Measurements from ENCODE around the gene RNF14. TPM values are rescaled to one million over a fixed set of nuclear protein-coding genes. Genes with fewer than 3 reads are reported as not detected.

The RNF14 gene
- total RNA-seq, 2 experiments from 2014 or later = 32.5 to 35.7 TPM

DNA sequence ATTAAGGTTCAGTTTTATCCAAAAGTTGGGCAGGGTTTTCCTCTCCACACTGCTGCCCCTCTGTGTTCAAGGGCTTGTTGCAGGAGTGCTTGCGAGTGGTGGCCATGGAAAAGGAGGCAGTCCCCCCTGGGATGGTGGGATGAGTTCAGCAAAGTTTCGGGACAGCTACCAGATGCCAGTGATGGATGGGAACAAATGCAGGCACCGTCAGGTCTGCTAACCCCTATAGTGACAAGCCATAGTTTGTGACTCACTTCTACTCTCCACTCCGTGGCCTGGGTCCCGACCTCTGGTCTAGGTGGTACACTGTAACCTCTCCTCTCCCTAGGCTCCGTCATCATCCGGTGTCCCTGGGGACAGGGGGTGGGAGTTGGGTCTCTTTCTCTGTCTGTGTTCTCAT, 3.8 kb upstream of the RNF14 start:
- Mint-ChIP-seq H3K4me1 (peaks cover 37% of the 10 kb centered on the region), H3K27ac (no peak overlapping the region), H3K36me3 (ENCODE audit: low read depth) (peaks cover 7% of the 10 kb centered on the region), H3K27me3 (no peaks in the 10 kb centered on the region), H3K9me3 (no peaks in the 10 kb centered on the region), H3K4me3 (no peak overlapping the region)
- ChIA-PET CTCF (no interaction called here), POLR2A (no interaction called here)
- no peak for DNase-seq

DNA sequence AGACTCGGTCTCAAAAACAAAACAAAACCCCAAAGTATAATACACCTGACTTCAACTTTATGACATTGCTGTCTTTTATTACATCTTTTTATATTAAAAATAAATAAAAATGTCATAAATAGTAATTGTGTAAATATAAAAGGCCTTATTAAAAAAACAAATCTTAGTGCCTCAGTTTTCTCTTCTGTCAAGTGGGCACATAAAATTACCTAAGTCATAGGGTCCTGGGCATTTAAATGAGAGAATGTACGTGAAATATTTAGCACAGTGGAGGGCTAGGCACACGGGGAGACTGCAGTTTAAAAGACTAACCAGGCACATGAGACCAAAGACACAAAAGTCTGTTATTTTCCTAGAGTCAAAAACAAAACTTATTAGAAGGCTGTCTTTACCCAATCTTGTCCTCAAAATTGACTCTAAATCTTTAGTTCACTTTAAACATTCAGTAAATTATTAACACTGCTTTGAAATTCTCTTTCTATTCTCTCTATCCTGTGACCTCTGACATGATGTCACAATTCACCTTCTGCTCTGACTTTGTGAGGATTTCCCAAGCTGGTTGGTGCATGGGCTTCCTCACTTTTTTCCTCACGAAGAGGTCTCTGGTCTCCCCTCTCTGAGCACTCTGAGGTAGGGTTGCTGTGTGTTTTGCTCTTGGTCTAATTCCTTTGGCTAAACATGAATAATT, 2.5 kb upstream of the RNF14 start:
- DNase-seq = no peak
- H3K36me3 Mint-ChIP-seq (ENCODE audit: low read depth) = peaks cover 8% of the 10 kb centered on the region
- H3K4me1 Mint-ChIP-seq = peaks cover 34% of the 10 kb centered on the region
- H3K4me3 Mint-ChIP-seq = no peak overlapping the region
- no peaks in the 10 kb centered on the region for H3K9me3 Mint-ChIP-seq
- ChIA-PET CTCF (interaction anchor here (4.5 kb wide), 1 partner anchor 274 kb away, joined by 51 read pairs; no protein-coding TSS in a partner anchor), POLR2A (no interaction called here)
- no peak overlapping the region for H3K27ac Mint-ChIP-seq
- no peaks in the 10 kb centered on the region for H3K27me3 Mint-ChIP-seq

DNA sequence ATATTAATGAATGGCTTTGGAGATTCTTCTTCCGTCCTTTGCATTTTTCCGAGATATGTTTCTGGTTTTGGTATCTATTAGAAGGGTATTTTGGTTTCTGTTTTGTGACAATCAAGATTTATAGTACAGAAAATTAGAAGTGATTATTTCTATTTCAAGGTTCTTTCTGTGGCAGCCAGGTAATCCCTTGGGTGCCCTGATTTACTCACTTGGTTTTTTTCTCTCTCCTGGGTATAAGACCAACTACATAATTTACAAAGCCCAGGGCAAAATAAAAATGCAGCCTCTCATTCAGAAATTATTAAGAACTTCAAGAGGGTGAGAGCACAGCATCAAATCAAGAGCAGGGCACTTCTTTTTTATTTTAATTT, 2.0 kb upstream of the RNF14 start:
- no peaks in the 10 kb centered on the region for H3K27me3 Mint-ChIP-seq
- DNase-seq = no peak
- no peak overlapping the region for H3K27ac Mint-ChIP-seq
- H3K4me3 Mint-ChIP-seq = no peak overlapping the region
- H3K36me3 Mint-ChIP-seq (ENCODE audit: low read depth) = peaks cover 10% of the 10 kb centered on the region
- POLR2A ChIA-PET = no interaction called here
- H3K4me1 Mint-ChIP-seq = peaks cover 31% of the 10 kb centered on the region
- no peaks in the 10 kb centered on the region for H3K9me3 Mint-ChIP-seq
- CTCF ChIA-PET = interaction anchor here (0.9 to 6.9 kb wide), 5 partner anchors 8 to 375 kb away, joined by 3 to 189 read pairs (median 47); partner anchors contain the start of gene PCDH12

DNA sequence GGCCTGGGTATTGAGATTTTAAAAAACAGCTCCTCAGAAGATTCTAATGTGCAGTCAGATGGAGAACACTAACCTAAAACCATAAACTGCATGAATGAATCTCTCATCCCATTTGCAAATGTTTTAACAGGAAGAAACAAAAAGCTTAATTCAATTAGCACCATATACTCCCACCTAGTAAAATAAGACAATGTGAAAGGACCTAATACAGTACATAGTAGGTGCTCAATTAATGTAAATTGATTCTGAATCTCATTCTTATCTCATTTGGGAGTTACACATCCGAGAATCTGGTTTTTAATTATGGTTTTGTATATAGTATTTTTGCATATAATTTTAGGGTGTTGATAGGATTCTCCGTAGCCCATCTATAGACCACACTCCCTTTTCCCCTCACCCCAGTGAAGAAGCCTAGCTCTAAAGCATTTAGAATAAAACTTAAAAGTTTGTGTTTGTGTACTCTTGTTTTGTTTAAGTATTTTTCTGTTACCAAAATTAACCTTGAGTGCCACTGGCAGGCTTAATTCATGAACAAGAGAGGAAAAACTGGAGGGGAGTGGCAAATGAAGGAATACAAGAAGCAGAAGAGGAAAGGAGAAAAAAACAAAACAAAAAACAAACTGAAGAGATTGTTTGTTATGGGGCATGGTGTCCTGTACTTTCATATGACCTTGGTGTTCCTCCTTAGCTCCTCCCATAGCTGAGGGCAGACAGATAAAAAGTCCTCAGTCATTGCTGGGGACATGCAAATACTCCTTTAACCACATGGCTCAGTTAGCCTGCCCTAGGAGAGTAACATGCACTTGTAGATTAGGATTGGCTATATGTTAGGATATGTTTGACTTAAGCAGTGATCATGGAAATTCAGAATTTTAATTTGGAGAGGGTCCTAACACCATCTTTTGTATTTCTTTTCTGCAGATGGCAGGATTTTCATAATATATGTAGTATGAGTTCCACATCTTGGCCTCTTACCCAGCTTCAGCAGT, 1.2 kb downstream of the RNF14 start:
- Mint-ChIP-seq H3K9me3 (no peaks in the 10 kb centered on the region), H3K4me1 (peaks cover 44% of the 10 kb centered on the region), H3K27me3 (no peaks in the 10 kb centered on the region), H3K36me3 (ENCODE audit: low read depth) (peaks cover 34% of the 10 kb centered on the region), H3K4me3 (peak overlapping the region; percentile 93), H3K27ac (peak overlapping the region; percentile 93)
- ChIA-PET POLR2A (interaction anchor here (0.7 to 3.1 kb wide), 46 partner anchors 8 to 1033 kb away, joined by 3 to 70 read pairs (median 5); partner anchors contain the start of genes DELE1, DIAPH1, FCHSD1 and GNPDA1), CTCF (interaction anchor here (0.7 to 6.9 kb wide), 40 partner anchors 8 to 504 kb away, joined by 3 to 189 read pairs (median 7); partner anchors contain the start of genes DELE1, FCHSD1, GNPDA1 and NDFIP1)
- DNase-seq = no peak

DNA sequence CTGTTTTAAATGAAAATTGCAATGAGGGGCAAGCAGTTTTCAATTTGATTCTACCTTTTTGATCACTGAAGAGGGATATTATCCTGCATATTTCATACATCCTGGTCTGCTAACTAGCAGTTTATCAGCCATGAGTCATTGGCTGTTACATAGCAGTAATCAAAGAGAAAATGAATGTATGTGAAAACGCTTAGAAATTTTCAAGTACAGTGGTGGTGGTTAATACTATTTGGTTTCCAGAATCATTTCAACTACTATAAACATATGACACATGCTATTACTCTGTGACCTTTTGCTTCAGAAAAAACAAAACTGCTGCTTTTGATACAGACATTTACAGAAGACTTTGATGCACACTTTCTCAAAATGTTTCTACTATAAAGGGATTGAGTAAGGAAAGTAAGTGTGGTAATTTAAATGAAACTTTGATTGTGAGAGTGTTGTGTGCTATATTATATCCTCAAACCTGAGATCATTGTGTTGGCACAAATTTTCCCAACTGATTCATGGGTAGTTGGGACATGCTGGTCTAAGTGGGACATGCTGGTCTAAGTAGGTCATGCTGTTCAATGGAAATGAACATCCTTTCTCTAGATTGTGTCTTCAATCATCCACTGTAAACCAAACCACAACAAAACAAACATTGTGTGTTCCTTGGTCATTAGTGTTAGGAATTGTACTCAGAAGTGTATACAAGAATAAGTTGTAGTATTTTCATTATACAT, 5.1 kb downstream of the RNF14 start:
- Mint-ChIP-seq H3K4me3 (no peak overlapping the region), H3K4me1 (peaks cover 37% of the 10 kb centered on the region)

DNA sequence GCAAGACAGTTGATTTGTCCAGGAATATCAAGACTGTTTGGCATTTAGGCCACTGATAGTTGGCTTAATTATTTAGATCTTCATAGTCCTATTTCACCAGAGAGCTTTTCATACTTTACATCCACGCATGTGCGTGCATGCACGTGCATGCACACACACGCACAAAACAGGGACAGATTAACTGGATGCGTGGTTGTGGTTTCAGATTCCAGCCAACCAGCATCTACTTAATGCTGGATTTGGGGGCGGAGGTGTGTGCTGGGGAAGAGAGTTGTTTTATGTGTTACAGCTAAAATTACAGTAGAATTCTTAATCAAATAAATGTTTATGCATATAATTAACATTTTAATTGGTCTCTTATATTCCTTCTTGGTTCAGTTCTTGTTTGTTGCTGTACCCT, 7.3 kb downstream of the RNF14 start:
- no peak for DNase-seq
- peaks cover 54% of the 10 kb centered on the region for H3K36me3 Mint-ChIP-seq (ENCODE audit: low read depth)
- no peak overlapping the region for H3K4me3 Mint-ChIP-seq
- H3K9me3 Mint-ChIP-seq = no peaks in the 10 kb centered on the region
- POLR2A ChIA-PET = interaction anchor here (0.8 to 1.3 kb wide), 2 partner anchors 10 to 132 kb away, joined by 3 to 4 read pairs; partner anchors contain the start of gene NDFIP1
- H3K27ac Mint-ChIP-seq = no peak overlapping the region
- peaks cover 21% of the 10 kb centered on the region for H3K4me1 Mint-ChIP-seq
- CTCF ChIA-PET = interaction anchor here (0.6 to 3.6 kb wide), 8 partner anchors 10 to 888 kb away, joined by 3 to 27 read pairs (median 4); partner anchors contain the start of gene GNPDA1
- H3K27me3 Mint-ChIP-seq = no peaks in the 10 kb centered on the region

More for the DNA sequence above, 5.1 kb downstream of the RNF14 start:
- H3K9me3 Mint-ChIP-seq = no peaks in the 10 kb centered on the region
- POLR2A ChIA-PET = no interaction called here
- H3K27ac Mint-ChIP-seq = peak overlapping the region; percentile 22
- CTCF ChIA-PET = interaction anchor here (6.9 kb wide), 1 partner anchor 15 kb away, joined by 189 read pairs; the partner anchor contains the start of gene PCDH12
- no peaks in the 10 kb centered on the region for H3K27me3 Mint-ChIP-seq
- no peak for DNase-seq
- peaks cover 48% of the 10 kb centered on the region for H3K36me3 Mint-ChIP-seq (ENCODE audit: low read depth)

DNA sequence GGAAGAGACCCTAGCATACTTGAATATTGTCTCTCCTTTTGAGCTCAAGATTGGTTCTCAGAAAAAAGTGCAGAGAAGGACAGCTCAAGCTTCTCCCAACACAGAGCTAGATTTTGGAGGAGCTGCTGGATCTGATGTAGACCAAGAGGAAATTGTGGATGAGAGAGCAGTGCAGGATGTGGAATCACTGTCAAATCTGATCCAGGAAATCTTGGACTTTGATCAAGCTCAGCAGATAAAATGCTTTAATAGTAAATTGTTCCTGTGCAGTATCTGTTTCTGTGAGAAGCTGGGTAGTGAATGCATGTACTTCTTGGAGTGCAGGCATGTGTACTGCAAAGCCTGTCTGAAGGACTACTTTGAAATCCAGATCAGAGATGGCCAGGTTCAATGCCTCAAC, 9.5 kb downstream of the RNF14 start:
- Mint-ChIP-seq H3K36me3 (ENCODE audit: low read depth) (peaks cover 55% of the 10 kb centered on the region), H3K27me3 (no peaks in the 10 kb centered on the region), H3K9me3 (no peaks in the 10 kb centered on the region), H3K4me1 (peaks cover 14% of the 10 kb centered on the region), H3K27ac (no peak overlapping the region), H3K4me3 (no peak overlapping the region)
- POLR2A ChIA-PET = interaction anchor here (2.5 kb wide), 1 partner anchor 9 kb away, joined by 10 read pairs; the partner anchor contains the start of gene RNF14
- CTCF ChIA-PET = interaction anchor here (1.2 to 3.6 kb wide), 6 partner anchors 9 to 286 kb away, joined by 3 to 31 read pairs (median 12); partner anchors contain the start of gene RNF14
- DNase-seq = no peak

DNA sequence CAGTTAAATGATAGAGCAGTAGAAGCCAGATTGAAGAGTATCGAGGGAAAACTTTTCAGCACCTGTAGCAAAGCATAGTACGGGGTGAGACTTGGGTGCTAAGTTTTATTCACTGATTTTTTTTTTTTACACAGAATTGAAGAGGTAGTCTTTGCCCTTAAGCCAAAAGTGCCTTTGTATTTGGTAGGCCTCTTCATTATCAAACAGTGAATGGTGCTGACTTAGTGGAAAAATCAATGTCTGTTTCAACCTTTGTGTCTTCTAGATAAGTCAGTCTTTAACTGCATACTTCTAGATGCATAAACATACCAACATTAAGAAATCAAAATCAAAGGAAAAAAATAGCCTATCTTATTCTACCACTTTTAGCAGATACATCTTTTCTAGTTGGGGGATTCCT, 13.7 kb downstream of the RNF14 start:
- ChIA-PET CTCF (no interaction called here), POLR2A (no interaction called here)
- peaks cover 54% of the 10 kb centered on the region for H3K36me3 Mint-ChIP-seq (ENCODE audit: low read depth)
- no peaks in the 10 kb centered on the region for H3K27me3 Mint-ChIP-seq
- H3K27ac Mint-ChIP-seq = no peak overlapping the region
- H3K4me1 Mint-ChIP-seq = no peaks in the 10 kb centered on the region
- no peaks in the 10 kb centered on the region for H3K9me3 Mint-ChIP-seq
- no peak overlapping the region for H3K4me3 Mint-ChIP-seq
- no peak for DNase-seq

DNA sequence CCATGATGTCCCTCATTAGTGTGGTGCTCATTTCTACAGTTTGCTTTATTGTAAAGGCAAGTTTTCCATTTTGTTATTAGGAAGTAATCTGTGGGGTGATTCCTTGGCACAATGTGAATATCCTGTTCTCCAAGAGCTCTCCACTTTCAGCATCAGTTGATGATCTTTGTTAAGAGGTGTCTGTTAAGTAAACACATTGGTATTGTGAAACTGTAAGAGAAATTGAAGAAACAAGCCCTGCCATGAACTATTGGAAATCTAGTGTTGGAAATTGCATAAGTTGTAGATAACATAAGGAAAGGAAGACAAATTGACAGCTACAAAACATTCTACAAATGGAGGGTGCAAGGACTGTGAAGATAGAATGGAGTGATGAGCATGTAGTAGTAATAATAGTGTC, 17.2 kb downstream of the RNF14 start:
- H3K4me3 Mint-ChIP-seq = no peak overlapping the region
- no peaks in the 10 kb centered on the region for H3K4me1 Mint-ChIP-seq
- H3K27ac Mint-ChIP-seq = no peak overlapping the region
- H3K9me3 Mint-ChIP-seq = no peaks in the 10 kb centered on the region
- POLR2A ChIA-PET = interaction anchor here (0.8 to 2.4 kb wide), 4 partner anchors 9 to 17 kb away, joined by 3 to 10 read pairs (median 3); partner anchors contain the start of gene RNF14
- no peaks in the 10 kb centered on the region for H3K27me3 Mint-ChIP-seq
- H3K36me3 Mint-ChIP-seq (ENCODE audit: low read depth) = peaks cover 43% of the 10 kb centered on the region
- CTCF ChIA-PET = interaction anchor here (1.0 to 2.5 kb wide), 6 partner anchors 10 to 294 kb away, joined by 3 to 9 read pairs (median 5); partner anchors contain the start of gene RNF14
- DNase-seq = no peak

DNA sequence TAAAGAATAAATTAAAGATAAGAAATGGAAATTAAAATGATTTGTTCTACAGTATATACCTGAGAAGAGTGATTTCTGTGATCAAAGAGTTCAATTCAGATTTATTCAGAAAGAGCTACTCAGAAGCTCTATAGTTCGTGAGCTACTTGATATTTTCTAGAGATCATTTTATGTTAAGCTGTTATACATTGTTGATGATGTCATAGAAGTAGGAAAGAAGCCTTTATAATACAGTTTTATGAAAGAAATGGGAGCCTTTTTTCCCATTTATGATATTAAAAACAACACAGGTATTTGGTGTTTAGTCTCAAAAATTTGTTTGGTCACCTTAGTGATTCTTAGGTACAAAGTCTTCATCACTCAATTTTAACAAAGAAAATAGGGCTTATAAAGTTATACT, 20.8 kb downstream of the RNF14 start:
- ChIA-PET POLR2A (interaction anchor here (3.0 kb wide), 1 partner anchor 20 kb away, joined by 15 read pairs; the partner anchor contains the start of gene RNF14), CTCF (interaction anchor here (0.6 to 10.7 kb wide), 15 partner anchors 13 to 297 kb away, joined by 3 to 203 read pairs (median 5); partner anchors contain the start of genes GNPDA1, NDFIP1 and RNF14)
- H3K36me3 Mint-ChIP-seq (ENCODE audit: low read depth) = peaks cover 47% of the 10 kb centered on the region
- no peak overlapping the region for H3K27ac Mint-ChIP-seq
- no peak overlapping the region for H3K4me3 Mint-ChIP-seq
- H3K27me3 Mint-ChIP-seq = no peaks in the 10 kb centered on the region
- DNase-seq = no peak
- H3K9me3 Mint-ChIP-seq = no peaks in the 10 kb centered on the region
- peaks cover 2% of the 10 kb centered on the region for H3K4me1 Mint-ChIP-seq

DNA sequence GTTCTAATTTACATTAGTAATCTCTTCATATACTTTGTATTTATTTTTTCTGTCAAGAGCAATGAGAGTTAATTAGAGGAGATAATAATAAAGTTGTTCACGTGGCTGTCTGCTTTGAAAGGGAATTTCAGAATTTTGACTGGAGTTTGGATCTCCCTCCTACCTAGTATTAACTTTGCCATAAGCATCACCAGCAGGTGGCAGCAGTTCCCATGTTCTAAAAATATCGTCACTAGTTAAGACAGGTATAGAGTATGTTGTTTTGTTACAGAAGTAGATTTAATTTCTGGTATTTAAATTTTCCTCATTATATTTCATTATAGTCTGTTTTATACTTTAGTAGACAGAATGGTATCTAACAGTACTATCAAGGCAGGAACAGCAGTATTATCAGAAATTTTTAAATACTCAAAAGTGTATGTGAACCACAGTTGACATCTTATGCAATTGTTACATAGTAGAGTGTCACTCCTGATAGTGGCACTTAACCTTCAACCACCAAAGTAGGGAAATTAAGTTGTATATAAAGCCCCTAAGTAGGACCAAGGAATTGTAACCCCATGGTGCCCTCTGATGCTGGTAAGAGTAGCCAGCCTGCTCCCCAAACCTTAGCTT, 23.6 kb downstream of the RNF14 start:
- ChIA-PET POLR2A (interaction anchor here (0.7 to 3.0 kb wide), 2 partner anchors 23 to 147 kb away, joined by 3 to 15 read pairs; partner anchors contain the start of gene RNF14), CTCF (interaction anchor here (0.6 to 10.7 kb wide), 9 partner anchors 16 to 306 kb away, joined by 3 to 203 read pairs (median 11); partner anchors contain the start of genes GNPDA1 and RNF14)
- peaks cover 42% of the 10 kb centered on the region for H3K36me3 Mint-ChIP-seq (ENCODE audit: low read depth)
- H3K27ac Mint-ChIP-seq = no peak overlapping the region
- no peak overlapping the region for H3K4me3 Mint-ChIP-seq
- no peaks in the 10 kb centered on the region for H3K27me3 Mint-ChIP-seq
- peak; percentile 79 for DNase-seq
- H3K9me3 Mint-ChIP-seq = no peaks in the 10 kb centered on the region
- peaks cover 2% of the 10 kb centered on the region for H3K4me1 Mint-ChIP-seq

Data from activated CD4-positive, alpha-beta memory T cell treated with anti-CD3 and anti-CD28 coated beads, Interleukin-2, amount 10 ng/mL, durations not matched to agents 7 days and 5 days (primary cell).